H4 (cell line): ENCODE measurements around the gene CELSR3. TPM values are rescaled to one million over a fixed set of nuclear protein-coding genes. Genes with fewer than 3 reads are reported as not detected.
A peak's percentile ranks its signal among the peaks of the same experiment; 100 is the strongest.

ENCODE experiments used
- DNase-seq: peaks from one replicate; pipeline ENCODE4 v3.0.0-alpha.2; 2015; ENCODE audit warnings: low spot score
- total RNA-seq: library from RNA; depleted of rRNA; stranded (reverse); fragments of >200 nt; shearing (Covaris generic); gene quantifications from 2 replicates; pipeline ENCODE4 v1.2.3, GENCODE V29; 2014; rRNA removed

CELSR3 gene
- total RNA-seq = 3.0 and 3.1 TPM in 2 replicates

GRCh38 chr3:48662753-48663488, at the start of gene CELSR3:
TSS of gene CELSR3 (minus strand) at chr3:48662886. CDS start at chr3:48662634, 252 bp downstream.
- DNase-seq = peak; percentile 85

GRCh38 chr3:48711727-48712126, 49.0 kb upstream of the CELSR3 start:
- no peak for DNase-seq

- no peak for DNase-seq
These were observed 46.4 kb upstream of the CELSR3 start for GRCh38 chr3:48709051-48709461.

- DNase-seq = no peak
These were observed 45.8 kb upstream of the CELSR3 start for GRCh38 chr3:48708481-48708889.

GRCh38 chr3:48707157-48707556, 44.5 kb upstream of the CELSR3 start:
- no peak for DNase-seq

- no peak for DNase-seq
These were observed 39.7 kb upstream of the CELSR3 start for GRCh38 chr3:48702320-48702920.

- DNase-seq = no peak
These were observed 38.2 kb upstream of the CELSR3 start for GRCh38 chr3:48700731-48701405.

GRCh38 chr3:48698891-48699290, 36.2 kb upstream of the CELSR3 start:
- DNase-seq = no peak

- DNase-seq = no peak
These were observed 35.3 kb upstream of the CELSR3 start for GRCh38 chr3:48697952-48698351.

- no peak for DNase-seq
These were observed 33.9 kb upstream of the CELSR3 start for GRCh38 chr3:48696601-48697000.

- no peak for DNase-seq
These were observed 33.5 kb upstream of the CELSR3 start for GRCh38 chr3:48696156-48696555.

- peak; percentile 58 for DNase-seq
These were observed 32.7 kb upstream of the CELSR3 start for GRCh38 chr3:48695393-48695753.

GRCh38 chr3:48694610-48695392, 32.1 kb upstream of the CELSR3 start:
- DNase-seq = peak; percentile 66

GRCh38 chr3:48693826-48694225, 31.1 kb upstream of the CELSR3 start:
- no peak for DNase-seq

- DNase-seq = no peak
These were observed 29.9 kb upstream of the CELSR3 start for GRCh38 chr3:48692551-48692950.

GRCh38 chr3:48690846-48691458, 28.3 kb upstream of the CELSR3 start:
- DNase-seq = no peak

- DNase-seq = no peak
These were observed 26.7 kb upstream of the CELSR3 start for GRCh38 chr3:48689384-48689783.

GRCh38 chr3:48688737-48689075, 26.0 kb upstream of the CELSR3 start:
- no peak for DNase-seq

GRCh38 chr3:48688032-48688736, 25.5 kb upstream of the CELSR3 start:
- no peak for DNase-seq

- no peak for DNase-seq
These were observed 24.6 kb upstream of the CELSR3 start for GRCh38 chr3:48687220-48687678.
